Astrocyte of the spinal cord (primary cell): ENCODE data around the gene AP1G1.
"Not testable (repeated sequence)": the region's sequence is repeated elsewhere in the genome, so short reads cannot be mapped to it uniquely, and the experiment has no call there.

Experiments
- DNase-seq: peaks from one replicate; pipeline ENCODE4 v3.0.0; 2011; ENCODE audit warnings: low read depth, low spot score
- H3K4me3 ChIP-seq: 2 replicates; pipeline ENCODE4 v1.5.1; 2011; ENCODE audit warnings: low read depth, mild to moderate bottlenecking, low read length, moderate library complexity
- in situ Hi-C: cut with HindIII; loops from 2 replicates; pipeline ENCODE4 v1.10.0; 2017; ENCODE audit warnings: low sequenced_read_pairs
- TF ChIP-seq, protein P1 (sequence below): IDR thresholded peaks from 2 replicates; pipeline ENCODE4 v1.5.1; 2012; ENCODE audit warnings: low read depth, mild to moderate bottlenecking, low read length, inconsistent platforms

The AP1G1 gene

GRCh38 chr16:71792176-71792575 lies 16.5 kb downstream of the AP1G1 start:
- no peak for DNase-seq
- TF ChIP-seq, protein P1, sequence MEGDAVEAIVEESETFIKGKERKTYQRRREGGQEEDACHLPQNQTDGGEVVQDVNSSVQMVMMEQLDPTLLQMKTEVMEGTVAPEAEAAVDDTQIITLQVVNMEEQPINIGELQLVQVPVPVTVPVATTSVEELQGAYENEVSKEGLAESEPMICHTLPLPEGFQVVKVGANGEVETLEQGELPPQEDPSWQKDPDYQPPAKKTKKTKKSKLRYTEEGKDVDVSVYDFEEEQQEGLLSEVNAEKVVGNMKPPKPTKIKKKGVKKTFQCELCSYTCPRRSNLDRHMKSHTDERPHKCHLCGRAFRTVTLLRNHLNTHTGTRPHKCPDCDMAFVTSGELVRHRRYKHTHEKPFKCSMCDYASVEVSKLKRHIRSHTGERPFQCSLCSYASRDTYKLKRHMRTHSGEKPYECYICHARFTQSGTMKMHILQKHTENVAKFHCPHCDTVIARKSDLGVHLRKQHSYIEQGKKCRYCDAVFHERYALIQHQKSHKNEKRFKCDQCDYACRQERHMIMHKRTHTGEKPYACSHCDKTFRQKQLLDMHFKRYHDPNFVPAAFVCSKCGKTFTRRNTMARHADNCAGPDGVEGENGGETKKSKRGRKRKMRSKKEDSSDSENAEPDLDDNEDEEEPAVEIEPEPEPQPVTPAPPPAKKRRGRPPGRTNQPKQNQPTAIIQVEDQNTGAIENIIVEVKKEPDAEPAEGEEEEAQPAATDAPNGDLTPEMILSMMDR = no peak
- in situ Hi-C loops = no loop called here
- no peak overlapping the region for H3K4me3 ChIP-seq

DNA sequence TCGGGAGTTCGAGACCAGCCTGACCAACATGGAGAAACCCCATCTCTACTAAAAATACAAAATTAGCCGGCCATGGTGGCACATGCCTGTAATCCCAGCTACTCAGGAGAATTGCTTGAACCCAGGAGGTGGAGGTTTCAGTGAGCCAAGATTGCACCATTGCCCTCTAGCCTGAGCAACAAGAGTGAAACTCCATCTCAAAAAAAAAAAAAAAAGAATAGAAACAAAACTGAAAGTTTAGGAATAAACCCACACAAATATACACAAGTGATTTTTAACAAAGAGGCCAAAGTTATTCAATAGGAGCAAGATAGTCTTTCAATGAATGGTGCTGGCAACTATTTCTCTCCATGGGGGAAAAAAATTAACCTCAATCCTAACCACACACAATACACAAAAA lies 18.3 kb downstream of the AP1G1 start:
- in situ Hi-C loops, H3K4me3 ChIP-seq, DNase-seq: not testable (repeated sequence)

GRCh38 chr16:71789136-71789535 lies 19.5 kb downstream of the AP1G1 start:
- DNase-seq = no peak
- in situ Hi-C loops = no loop called here
- no peak overlapping the region for H3K4me3 ChIP-seq
- TF ChIP-seq, protein P1 = no peak

GRCh38 chr16:71788578-71788977 lies 20.1 kb downstream of the AP1G1 start:
- in situ Hi-C loops = no loop called here

GRCh38 chr16:71785143-71785542 lies 23.5 kb downstream of the AP1G1 start:
- DNase-seq, H3K4me3 ChIP-seq, in situ Hi-C loops: not testable (repeated sequence)

More at GRCh38 chr16:71788578-71788977, 20.1 kb downstream of the AP1G1 start:
- no peak overlapping the region for H3K4me3 ChIP-seq
- TF ChIP-seq, protein P1 = no peak
- DNase-seq = no peak

DNA sequence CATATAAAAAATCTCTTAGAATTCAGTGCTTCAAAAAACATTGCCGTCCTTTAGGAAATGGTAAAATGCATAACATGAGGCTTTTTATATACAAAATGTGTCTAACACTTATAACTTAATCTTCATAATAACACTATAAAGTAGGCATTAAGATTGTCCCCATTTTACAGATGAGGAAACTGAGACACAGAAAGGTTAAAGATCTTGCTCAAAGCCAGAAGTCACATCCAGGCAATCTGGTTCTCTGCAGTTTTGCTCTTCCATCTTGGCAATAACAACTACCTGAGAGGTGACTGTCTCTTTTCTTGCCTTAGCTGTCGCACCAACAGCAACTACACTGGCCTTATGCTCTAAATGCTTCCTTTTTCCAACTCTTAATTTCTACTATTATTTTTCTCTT lies 24.5 kb downstream of the AP1G1 start:
- no peak for DNase-seq
- H3K4me3 ChIP-seq = no peak overlapping the region
- in situ Hi-C loops = no loop called here
- TF ChIP-seq, protein P1 = no peak

DNA sequence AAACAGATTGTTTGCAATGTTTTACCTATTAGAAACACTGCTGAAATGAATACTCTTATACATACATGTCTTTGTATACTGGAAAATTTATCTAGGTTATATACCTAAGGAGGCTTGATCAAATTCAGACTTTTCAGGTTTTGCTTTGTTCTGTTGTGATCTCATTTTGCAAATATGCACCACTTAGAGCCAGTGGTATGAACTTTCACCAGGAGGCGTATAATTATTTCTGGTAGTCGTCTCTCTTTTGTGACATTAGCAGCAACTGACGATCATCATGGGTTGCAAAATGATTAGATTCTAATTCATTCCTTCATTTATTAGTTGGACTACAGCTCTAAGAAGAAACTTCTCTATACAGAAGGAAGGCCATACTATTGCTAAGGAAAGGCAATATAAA lies 26.9 kb downstream of the AP1G1 start:
- DNase-seq = peak; percentile 36
- TF ChIP-seq, protein P1 = no peak
- no peak overlapping the region for H3K4me3 ChIP-seq
- in situ Hi-C loops = no loop called here

DNA sequence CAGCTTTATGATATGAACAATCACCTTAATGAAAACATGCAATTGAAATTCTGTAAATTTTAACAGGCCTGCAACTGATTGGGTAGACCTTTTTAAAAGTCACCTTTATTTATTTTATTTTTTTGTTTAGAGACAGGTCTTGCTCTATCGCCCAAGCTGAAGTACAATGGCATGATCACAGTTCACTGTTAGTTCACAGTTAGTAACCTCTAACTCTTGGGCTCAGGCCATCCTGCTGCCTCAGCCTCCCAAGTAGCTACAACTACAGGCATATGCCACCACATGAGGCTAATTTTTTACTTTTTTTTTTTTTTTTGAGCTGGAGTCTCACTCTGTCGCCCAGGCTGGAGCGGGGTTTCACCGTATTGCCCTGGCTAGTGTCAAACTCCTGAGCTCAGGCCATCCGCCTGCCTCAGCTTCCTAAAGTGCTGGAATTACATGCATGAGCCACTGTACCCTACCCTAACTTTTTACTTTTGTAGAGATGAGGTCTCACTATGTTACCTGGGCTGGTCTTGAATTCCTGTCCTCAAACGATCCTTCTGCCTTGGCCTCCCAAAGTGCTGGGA lies 28.0 kb downstream of the AP1G1 start:
- DNase-seq = no peak
- TF ChIP-seq, protein P1 = no peak

More for the DNA sequence above, 28.0 kb downstream of the AP1G1 start:
- H3K4me3 ChIP-seq = no peak overlapping the region
- in situ Hi-C loops = no loop called here
